ENCODE data around the gene PAK1.
"Not testable (repeated sequence)": the region's sequence is repeated elsewhere in the genome, so short reads cannot be mapped to it uniquely, and the experiment has no call there.

PAK1 gene

GRCh38 chr11:77495526-77495925 is 21.6 kb upstream of the PAK1 start:
- ChIA-PET POLR2A (no interaction called here), CTCF (no interaction called here)
- no peak for DNase-seq (ENCODE audit: extremely low spot score)
- TF ChIP-seq HDGF (IDR thresholded peaks at IDR 0.05; ENCODE audit: borderline replicate concordance) (no peak), ELF4 (IDR thresholded peaks at IDR 0.05) (no peak), CTBP1 (IDR thresholded peaks at IDR 0.05; ENCODE audit: borderline replicate concordance) (no peak), PKNOX1 (IDR thresholded peaks at IDR 0.05) (no peak), ZNF384 (IDR thresholded peaks at IDR 0.05) (no peak), FOXK2 (IDR thresholded peaks at IDR 0.05) (no peak), TARDBP (IDR thresholded peaks at IDR 0.05) (no peak), LEF1 (IDR thresholded peaks at IDR 0.05; ENCODE audit: borderline replicate concordance) (no peak), FOXA1 (IDR thresholded peaks at IDR 0.05) (no peak), FOXM1 (IDR thresholded peaks at IDR 0.05; ENCODE audit: borderline replicate concordance) (no peak), NFRKB (IDR thresholded peaks at IDR 0.05) (no peak), L3MBTL2 (conservative IDR thresholded peaks at IDR 0.05) (no peak), SP1 (IDR thresholded peaks at IDR 0.05) (no peak), BHLHE40 (IDR thresholded peaks at IDR 0.05; ENCODE audit: borderline replicate concordance) (no peak), ARNT (IDR thresholded peaks at IDR 0.05) (no peak)

DNA sequence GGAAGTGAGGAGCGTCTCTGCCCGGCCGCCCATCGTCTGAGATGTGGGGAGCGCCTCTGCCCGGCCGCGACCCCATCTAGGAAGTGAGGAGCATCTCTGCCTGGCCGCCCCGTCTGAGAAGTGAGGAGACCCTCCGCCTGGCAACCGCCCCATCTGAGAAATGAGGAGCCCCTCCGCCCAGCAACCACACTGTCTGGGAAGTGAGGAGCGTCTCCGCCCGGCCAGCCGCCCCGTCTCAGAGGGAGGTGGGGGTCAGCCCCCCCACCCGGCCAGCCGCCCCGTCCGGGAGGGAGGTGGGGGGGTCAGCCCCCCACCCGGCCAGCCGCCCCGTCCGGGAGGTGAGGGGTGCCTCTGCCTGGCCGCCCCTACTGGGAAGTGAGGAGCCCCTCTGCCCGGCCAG is 16.1 kb upstream of the PAK1 start:
- DNase-seq (ENCODE audit: extremely low spot score); CTCF ChIA-PET; POLR2A ChIA-PET: not testable (repeated sequence)

DNA sequence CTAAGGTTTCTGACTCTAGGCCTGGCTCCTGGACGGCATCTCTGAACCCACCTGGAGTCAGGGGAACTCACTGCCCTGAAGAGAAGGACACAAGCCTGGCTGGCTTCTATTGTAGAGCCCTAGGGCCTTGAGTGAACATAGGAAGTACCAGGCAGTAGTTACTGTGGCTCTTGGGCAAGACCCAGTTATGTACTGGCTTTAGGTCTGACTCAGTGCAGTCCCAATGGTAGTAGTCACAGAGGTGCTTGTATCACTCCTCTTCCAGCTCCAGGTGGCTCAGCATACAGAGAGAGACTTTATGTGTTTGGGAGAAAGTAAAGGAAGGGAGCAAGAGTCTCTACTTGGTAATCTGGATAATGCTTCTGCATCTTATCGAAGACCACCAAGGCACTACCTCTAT is 13.9 kb upstream of the PAK1 start:
- no peak for DNase-seq (ENCODE audit: extremely low spot score)
- POLR2A ChIA-PET: no interaction called here
- no peak for TF ChIP-seq FOXK2 (IDR thresholded peaks at IDR 0.05)
- no peak for TF ChIP-seq PKNOX1 (IDR thresholded peaks at IDR 0.05)
- no peak for TF ChIP-seq ARNT (IDR thresholded peaks at IDR 0.05)
- TF ChIP-seq SUZ12 (IDR thresholded peaks at IDR 0.05): no peak
- TF ChIP-seq LEF1 (IDR thresholded peaks at IDR 0.05; ENCODE audit: borderline replicate concordance): no peak
- no peak for TF ChIP-seq SP1 (IDR thresholded peaks at IDR 0.05)
- TF ChIP-seq ZNF384 (IDR thresholded peaks at IDR 0.05): no peak
- TF ChIP-seq NFRKB (IDR thresholded peaks at IDR 0.05): no peak
- no peak for TF ChIP-seq ELF4 (IDR thresholded peaks at IDR 0.05)
- TF ChIP-seq L3MBTL2 (conservative IDR thresholded peaks at IDR 0.05): no peak
- TF ChIP-seq TARDBP (IDR thresholded peaks at IDR 0.05): no peak
- no peak for TF ChIP-seq BHLHE40 (IDR thresholded peaks at IDR 0.05; ENCODE audit: borderline replicate concordance)
- TF ChIP-seq FOXM1 (IDR thresholded peaks at IDR 0.05; ENCODE audit: borderline replicate concordance): no peak
- TF ChIP-seq FOXA1 (IDR thresholded peaks at IDR 0.05): no peak
- TF ChIP-seq CTBP1 (IDR thresholded peaks at IDR 0.05; ENCODE audit: borderline replicate concordance): no peak
- TF ChIP-seq HDGF (IDR thresholded peaks at IDR 0.05; ENCODE audit: borderline replicate concordance): no peak
- CTCF ChIA-PET: no interaction called here

- POLR2A ChIA-PET: no interaction called here
- DNase-seq (ENCODE audit: extremely low spot score): no peak
- CTCF ChIA-PET: interaction anchor here (0.7 kb wide), 1 partner anchor 293 kb away, joined by 3 read pairs; no protein-coding TSS in a partner anchor
- TF ChIP-seq CTBP1 (IDR thresholded peaks at IDR 0.05; ENCODE audit: borderline replicate concordance) (no peak), FOXA1 (IDR thresholded peaks at IDR 0.05) (no peak), PKNOX1 (IDR thresholded peaks at IDR 0.05) (no peak), TARDBP (IDR thresholded peaks at IDR 0.05) (no peak), BHLHE40 (IDR thresholded peaks at IDR 0.05; ENCODE audit: borderline replicate concordance) (no peak), NFRKB (IDR thresholded peaks at IDR 0.05) (no peak), ELF4 (IDR thresholded peaks at IDR 0.05) (no peak), ZNF384 (IDR thresholded peaks at IDR 0.05) (no peak)
These were observed 6.0 kb upstream of the PAK1 start for GRCh38 chr11:77479746-77480352.

- POLR2A ChIA-PET: no interaction called here
- CTCF ChIA-PET: interaction anchor here (0.6 kb wide), 1 partner anchor 151 kb away, joined by 3 read pairs; no protein-coding TSS in a partner anchor
- TF ChIP-seq PKNOX1 (IDR thresholded peaks at IDR 0.05) (no peak), LEF1 (IDR thresholded peaks at IDR 0.05; ENCODE audit: borderline replicate concordance) (no peak), ELF4 (IDR thresholded peaks at IDR 0.05) (no peak), BHLHE40 (IDR thresholded peaks at IDR 0.05; ENCODE audit: borderline replicate concordance) (no peak), CTBP1 (IDR thresholded peaks at IDR 0.05; ENCODE audit: borderline replicate concordance) (no peak), FOXK2 (IDR thresholded peaks at IDR 0.05) (no peak), FOXA1 (IDR thresholded peaks at IDR 0.05) (no peak), L3MBTL2 (conservative IDR thresholded peaks at IDR 0.05) (no peak), TARDBP (IDR thresholded peaks at IDR 0.05) (no peak), FOXM1 (IDR thresholded peaks at IDR 0.05; ENCODE audit: borderline replicate concordance) (no peak), NFRKB (IDR thresholded peaks at IDR 0.05) (no peak), SP1 (IDR thresholded peaks at IDR 0.05) (no peak), ARNT (IDR thresholded peaks at IDR 0.05) (no peak), HDGF (IDR thresholded peaks at IDR 0.05; ENCODE audit: borderline replicate concordance) (no peak)
- DNase-seq (ENCODE audit: extremely low spot score): no peak
These were observed 1.3 kb upstream of the PAK1 start for GRCh38 chr11:77475206-77475605.

DNA sequence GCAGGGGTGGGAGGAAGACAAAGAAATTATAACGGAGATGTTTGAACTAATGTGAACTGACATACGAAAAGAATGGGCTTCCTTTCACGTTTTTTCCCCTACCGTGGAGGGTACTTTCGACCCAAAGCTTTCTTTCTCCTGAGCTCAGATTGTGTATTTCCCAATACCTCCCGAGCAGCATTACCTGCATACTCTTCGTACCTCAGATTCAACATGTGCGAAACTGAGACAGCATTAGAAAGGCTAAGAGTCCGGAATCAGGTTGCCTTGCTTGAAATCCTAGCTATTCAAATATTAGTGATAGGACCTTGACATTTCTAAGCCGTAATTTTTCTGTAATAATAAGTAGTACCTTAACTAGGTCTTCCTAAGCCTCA is 778 bp upstream of the PAK1 start:
- CTCF ChIA-PET: interaction anchor here (0.6 to 0.8 kb wide), 2 partner anchors 18 to 74 kb away, joined by 3 read pairs; no protein-coding TSS in a partner anchor
- TF ChIP-seq PKNOX1 (IDR thresholded peaks at IDR 0.05) (no peak), FOXM1 (IDR thresholded peaks at IDR 0.05; ENCODE audit: borderline replicate concordance) (no peak), BHLHE40 (IDR thresholded peaks at IDR 0.05; ENCODE audit: borderline replicate concordance) (no peak), TARDBP (IDR thresholded peaks at IDR 0.05) (no peak), SUZ12 (IDR thresholded peaks at IDR 0.05) (no peak), SP1 (IDR thresholded peaks at IDR 0.05) (no peak), FOXK2 (IDR thresholded peaks at IDR 0.05) (no peak), LEF1 (IDR thresholded peaks at IDR 0.05; ENCODE audit: borderline replicate concordance) (no peak), HDGF (IDR thresholded peaks at IDR 0.05; ENCODE audit: borderline replicate concordance) (no peak)
- DNase-seq (ENCODE audit: extremely low spot score): no peak
- POLR2A ChIA-PET: no interaction called here

Measured in HEK293T (cell line).